Panc1 (cell line): ENCODE measurements around the gene CACNG1. TPM values are rescaled to one million over a fixed set of nuclear protein-coding genes. Genes with fewer than 3 reads are reported as not detected.

Source experiments
- ATAC-seq: fragments of 200-7000 bp; cut with Tn5 transposase; 2 replicates; pipeline ENCODE4 v1.9.1; 2020; ENCODE audit warnings: mild to moderate bottlenecking, moderate library complexity
- BruUV-seq: library from RNA; stranded (reverse); fragments of 400-500 nt; replicated peaks from 2 replicates; lab custom pipeline; 2021; lab: Mats Ljungman, UMichigan
- CTCF ChIA-PET: fragments of 300-600 bp; sonication (Branson Sonifier 250); formaldehyde crosslinking; loops from one replicate; lab custom pipeline; 2022; ENCODE audit warnings: antibody characterized with exemption; lab: Charles Lee
- POLR2A ChIA-PET: fragments of 300-600 bp; sonication (Branson Sonifier 250); formaldehyde crosslinking; loops from one replicate; lab custom pipeline; 2022; ENCODE audit warnings: antibody characterized with exemption; lab: Charles Lee
- DNase-seq: peaks from one replicate; pipeline ENCODE4 v3.0.0-alpha.2; 2010; ENCODE audit warnings: low read depth, low spot score
- H3K27ac ChIP-seq: 2 replicates; pipeline ENCODE4 v1.5.1; 2011; ENCODE audit warnings: mild to moderate bottlenecking, low read length, inconsistent platforms
- H3K27me3 ChIP-seq: fragments of 200-500 bp; sonication (Bioruptor generic); 2 replicates; pipeline ENCODE4 v1.6.0; 2014; ENCODE audit warnings: low read length, inconsistent platforms; ENCODE audit not compliant: control insufficient read depth, insufficient read depth
- H3K36me3 ChIP-seq: fragments of 200-500 bp; sonication (Bioruptor generic); 2 replicates; pipeline ENCODE4 v1.5.1; 2014; ENCODE audit warnings: inconsistent platforms, mild to moderate bottlenecking, low read length, moderate library complexity; ENCODE audit not compliant: control insufficient read depth, insufficient read depth
- H3K4me1 ChIP-seq: 2 replicates; pipeline ENCODE4 v1.5.1; 2011; ENCODE audit warnings: inconsistent platforms, mild to moderate bottlenecking, low read length, moderate library complexity; ENCODE audit not compliant: control insufficient read depth, insufficient read depth
- H3K4me3 ChIP-seq, 2 experiments: 2 replicates each; pipeline ENCODE4 v1.5.1; 2011 to 2012; ENCODE audit warnings: low read depth in 2 of 2, low read length in 2 of 2, mild to moderate bottlenecking in 2 of 2, inconsistent platforms in 1 of 2, moderate library complexity in 1 of 2
- H3K9me3 ChIP-seq: fragments of 200-500 bp; sonication (Bioruptor generic); 2 replicates; pipeline ENCODE4 v1.5.1; 2014; ENCODE audit warnings: low read depth, mild to moderate bottlenecking, inconsistent platforms, low read length, moderate library complexity; ENCODE audit not compliant: control insufficient read depth, insufficient read depth
- POLR2AphosphoS5 ChIP-seq: IDR thresholded peaks from 2 replicates; pipeline ENCODE4 v1.6.1; 2012; ENCODE audit warnings: mild to moderate bottlenecking, low read depth, low read length, moderate library complexity
- REST ChIP-seq, 2 experiments: IDR thresholded peaks; 2 replicates each; pipeline ENCODE4 v1.6.1; 2011 to 2012; ENCODE audit warnings: low read depth in 2 of 2, control low read depth in 1 of 2, low read length in 1 of 2, mild to moderate bottlenecking in 1 of 2, moderate library complexity in 1 of 2; ENCODE audit not compliant: insufficient read depth in 1 of 2
- SIN3A ChIP-seq: IDR thresholded peaks from 2 replicates; pipeline ENCODE4 v1.6.1; 2012; ENCODE audit warnings: low read depth, mild to moderate bottlenecking, low read length, moderate library complexity, borderline replicate concordance; ENCODE audit not compliant: insufficient read depth
- TCF7L2 ChIP-seq: IDR thresholded peaks from 2 replicates; pipeline ENCODE4 v1.6.1; 2011; ENCODE audit warnings: mild to moderate bottlenecking, low read depth, low read length, inconsistent platforms
- in situ Hi-C: cut with HindIII; loops from 2 replicates; pipeline ENCODE4 v1.10.0; 2016; ENCODE audit warnings: low sequenced_read_pairs, low pct_unique_long_range_greater_than_20kb
- intact Hi-C: fragments of 100-400 bp; cut with micrococcal nuclease; formaldehyde crosslinking; loops from one replicate; pipeline ENCODE4 v1.10.0; 2022; ENCODE audit not compliant: unreplicated experiment
- total RNA-seq: library from RNA; stranded (reverse); gene quantifications from one replicate; pipeline ENCODE4 v1.2.1, GENCODE V29; 2021; ENCODE audit not compliant: unreplicated experiment
- TF ChIP-seq, protein P1 (sequence below): fragments of 450-650 bp; IDR thresholded peaks from 2 replicates; pipeline ENCODE4 v1.5.1; 2017; ENCODE audit warnings: mild to moderate bottlenecking

The CACNG1 gene
- total RNA-seq, 1 experiment from 2014 or later = 0.13 TPM

- CTCF ChIA-PET = no interaction called here
- Histone ChIP-seq H3K4me3 (no peak overlapping the region), H3K36me3 (0 out of 2 replicates have a peak, but pooled peaks cover 2% of the 10 kb centered on the region), H3K9me3 (no peaks in the 10 kb centered on the region), H3K4me1 (no peaks in the 10 kb centered on the region), H3K27ac (no peak overlapping the region), H3K27me3 (no peaks in the 10 kb centered on the region)
- BruUV-seq = no TSS peak
- intact Hi-C loops (no loop called here), in situ Hi-C loops (no loop called here)
- TF ChIP-seq TCF7L2 (no peak), REST (IDR thresholded peaks at IDR 0.05; ENCODE audit: insufficient read depth in 1 of 2, low read depth in 2 of 2, low read length in 1 of 2) (no peak), POLR2AphosphoS5 (no peak), SIN3A (no peak)
- TF ChIP-seq, protein P1, sequence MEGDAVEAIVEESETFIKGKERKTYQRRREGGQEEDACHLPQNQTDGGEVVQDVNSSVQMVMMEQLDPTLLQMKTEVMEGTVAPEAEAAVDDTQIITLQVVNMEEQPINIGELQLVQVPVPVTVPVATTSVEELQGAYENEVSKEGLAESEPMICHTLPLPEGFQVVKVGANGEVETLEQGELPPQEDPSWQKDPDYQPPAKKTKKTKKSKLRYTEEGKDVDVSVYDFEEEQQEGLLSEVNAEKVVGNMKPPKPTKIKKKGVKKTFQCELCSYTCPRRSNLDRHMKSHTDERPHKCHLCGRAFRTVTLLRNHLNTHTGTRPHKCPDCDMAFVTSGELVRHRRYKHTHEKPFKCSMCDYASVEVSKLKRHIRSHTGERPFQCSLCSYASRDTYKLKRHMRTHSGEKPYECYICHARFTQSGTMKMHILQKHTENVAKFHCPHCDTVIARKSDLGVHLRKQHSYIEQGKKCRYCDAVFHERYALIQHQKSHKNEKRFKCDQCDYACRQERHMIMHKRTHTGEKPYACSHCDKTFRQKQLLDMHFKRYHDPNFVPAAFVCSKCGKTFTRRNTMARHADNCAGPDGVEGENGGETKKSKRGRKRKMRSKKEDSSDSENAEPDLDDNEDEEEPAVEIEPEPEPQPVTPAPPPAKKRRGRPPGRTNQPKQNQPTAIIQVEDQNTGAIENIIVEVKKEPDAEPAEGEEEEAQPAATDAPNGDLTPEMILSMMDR = no peak
- DNase-seq (no peak), ATAC-seq (no peak)
- POLR2A ChIA-PET = no interaction called here
These were observed 36.5 kb downstream of the CACNG1 start for GRCh38 chr17:67080804-67081203.

GRCh38 chr17:67082107-67082506, 37.8 kb downstream of the CACNG1 start:
- H3K27me3 ChIP-seq = no peaks in the 10 kb centered on the region
- in situ Hi-C loops = no loop called here
- DNase-seq (no peak), ATAC-seq (no peak)
- no peaks in the 10 kb centered on the region for H3K4me1 ChIP-seq
- no peak overlapping the region for H3K27ac ChIP-seq
- TF ChIP-seq, protein P1 = peak; percentile 5; the same call in 1 of the 2 replicates
- TF ChIP-seq SIN3A = no peak
- CTCF ChIA-PET = no interaction called here
- POLR2A ChIA-PET = interaction anchor here (0.6 kb wide), 1 partner anchor 163 kb away, joined by 3 read pairs; the partner anchor contains the start of gene HELZ
- no peaks in the 10 kb centered on the region for H3K9me3 ChIP-seq
- intact Hi-C loops = no loop called here
- H3K4me3 ChIP-seq = no peak overlapping the region
- BruUV-seq = no TSS peak
- H3K36me3 ChIP-seq = 0 out of 2 replicates have a peak, but pooled peaks cover under 1% of the 10 kb centered on the region
